Measurements from ENCODE around the gene MDK.
"Not testable (repeated sequence)": the region's sequence is repeated elsewhere in the genome, so short reads cannot be mapped to it uniquely, and the experiment has no call there.

MDK gene

GRCh38 chr11:46369458-46370152 lies 11.9 kb upstream of the MDK start:
- DNase-seq: peak in 1 of 2 experiments; percentile 71

GRCh38 chr11:46370253-46370652 lies 11.2 kb upstream of the MDK start:
- DNase-seq: no peak

GRCh38 chr11:46371262-46371661 lies 10.2 kb upstream of the MDK start:
- not testable (repeated sequence) for DNase-seq

GRCh38 chr11:46372086-46372485 lies 9.4 kb upstream of the MDK start:
- no peak for DNase-seq

- DNase-seq: not testable (repeated sequence)
Observed at GRCh38 chr11:46372501-46372900, 9.0 kb upstream of the MDK start.

GRCh38 chr11:46373787-46374740 lies 7.4 kb upstream of the MDK start:
- no peak for DNase-seq

- no peak for DNase-seq
Observed at GRCh38 chr11:46374815-46375214, 6.7 kb upstream of the MDK start.

GRCh38 chr11:46375392-46376101 lies 5.9 kb upstream of the MDK start:
- no peak for DNase-seq

GRCh38 chr11:46376258-46377050 lies 5.0 kb upstream of the MDK start:
- no peak for DNase-seq

GRCh38 chr11:46377290-46377689 lies 4.2 kb upstream of the MDK start:
- DNase-seq: no peak

GRCh38 chr11:46377831-46378230 lies 3.6 kb upstream of the MDK start:
- no peak for DNase-seq

- no peak for DNase-seq
Observed at GRCh38 chr11:46378296-46378695, 3.2 kb upstream of the MDK start.

GRCh38 chr11:46378811-46379481 lies 2.5 kb upstream of the MDK start:
- DNase-seq: no peak

GRCh38 chr11:46379482-46380293 lies 1.8 kb upstream of the MDK start:
- DNase-seq: peak in 1 of 2 experiments; percentile 61

- no peak for DNase-seq
Observed at GRCh38 chr11:46380340-46381047, 975 bp upstream of the MDK start.

GRCh38 chr11:46381819-46382645 lies 563 bp downstream of the MDK start:
- DNase-seq: peak in 1 of 2 experiments; percentile 43

GRCh38 chr11:46382646-46383403 lies 1.4 kb downstream of the MDK start:
- peak in 1 of 2 experiments; percentile 54 for DNase-seq

GRCh38 chr11:46383404-46383758 lies 1.9 kb downstream of the MDK start:
- DNase-seq: no peak

All from NCI-H524 (cell line).